GM18505 (cell line): ENCODE measurements around the gene TADA3.

ENCODE experiments used
- ATAC-seq: cut with Tn5 transposase; IDR thresholded peaks from one replicate; pipeline ENCODE4 v1.9.1; 2021; ENCODE audit not compliant: unreplicated experiment
- POLR2A ChIP-seq: IDR thresholded peaks from 4 replicates; pipeline ENCODE4 v1.6.1; 2011; ENCODE audit warnings: borderline replicate concordance; ENCODE audit not compliant: insufficient read depth, insufficient read length; ENCODE audit errors: extremely low read depth

TADA3 gene

GRCh38 chr3:9770276-9770812 is 21.9 kb downstream of the TADA3 start:
- TF ChIP-seq POLR2A = no peak
- ATAC-seq = no peak

GRCh38 chr3:9769426-9770275 is 22.6 kb downstream of the TADA3 start, which contains the start of gene CAMK1:
CAMK1 (minus strand) TSS chr3:9769947; CDS start chr3:9767749, 2,198 bp downstream.
- TF ChIP-seq POLR2A = no peak
- ATAC-seq = no peak

GRCh38 chr3:9769012-9769411 is 23.3 kb downstream of the TADA3 start:
- no peak for ATAC-seq

GRCh38 chr3:9768141-9768775 is 24.0 kb downstream of the TADA3 start:
- ATAC-seq = no peak
- no peak for TF ChIP-seq POLR2A

More at GRCh38 chr3:9769012-9769411, 23.3 kb downstream of the TADA3 start:
- TF ChIP-seq POLR2A = no peak

GRCh38 chr3:9767418-9767817 is 24.9 kb downstream of the TADA3 start:
- ATAC-seq = no peak
- no peak for TF ChIP-seq POLR2A

GRCh38 chr3:9765865-9766264 is 26.4 kb downstream of the TADA3 start:
- no peak for TF ChIP-seq POLR2A
- no peak for ATAC-seq

- ATAC-seq = no peak
- no peak for TF ChIP-seq POLR2A
Observed at GRCh38 chr3:9762871-9763270, 29.4 kb downstream of the TADA3 start.

- no peak for ATAC-seq
- TF ChIP-seq POLR2A = no peak
Observed at GRCh38 chr3:9761919-9762318, 30.4 kb downstream of the TADA3 start.

- no peak for ATAC-seq
Observed at GRCh38 chr3:9760779-9761505, 31.3 kb downstream of the TADA3 start.

GRCh38 chr3:9757427-9757826 is 34.8 kb downstream of the TADA3 start:
- no peak for ATAC-seq
- TF ChIP-seq POLR2A = no peak

More at GRCh38 chr3:9760779-9761505, 31.3 kb downstream of the TADA3 start:
- TF ChIP-seq POLR2A = no peak

GRCh38 chr3:9754678-9755077 is 37.6 kb downstream of the TADA3 start:
- TF ChIP-seq POLR2A = no peak
- no peak for ATAC-seq

- TF ChIP-seq POLR2A = no peak
- ATAC-seq = no peak
Observed at GRCh38 chr3:9750556-9751411, 41.5 kb downstream of the TADA3 start.
